ENCODE measurements around the gene CCDC97.

The CCDC97 gene

DNA sequence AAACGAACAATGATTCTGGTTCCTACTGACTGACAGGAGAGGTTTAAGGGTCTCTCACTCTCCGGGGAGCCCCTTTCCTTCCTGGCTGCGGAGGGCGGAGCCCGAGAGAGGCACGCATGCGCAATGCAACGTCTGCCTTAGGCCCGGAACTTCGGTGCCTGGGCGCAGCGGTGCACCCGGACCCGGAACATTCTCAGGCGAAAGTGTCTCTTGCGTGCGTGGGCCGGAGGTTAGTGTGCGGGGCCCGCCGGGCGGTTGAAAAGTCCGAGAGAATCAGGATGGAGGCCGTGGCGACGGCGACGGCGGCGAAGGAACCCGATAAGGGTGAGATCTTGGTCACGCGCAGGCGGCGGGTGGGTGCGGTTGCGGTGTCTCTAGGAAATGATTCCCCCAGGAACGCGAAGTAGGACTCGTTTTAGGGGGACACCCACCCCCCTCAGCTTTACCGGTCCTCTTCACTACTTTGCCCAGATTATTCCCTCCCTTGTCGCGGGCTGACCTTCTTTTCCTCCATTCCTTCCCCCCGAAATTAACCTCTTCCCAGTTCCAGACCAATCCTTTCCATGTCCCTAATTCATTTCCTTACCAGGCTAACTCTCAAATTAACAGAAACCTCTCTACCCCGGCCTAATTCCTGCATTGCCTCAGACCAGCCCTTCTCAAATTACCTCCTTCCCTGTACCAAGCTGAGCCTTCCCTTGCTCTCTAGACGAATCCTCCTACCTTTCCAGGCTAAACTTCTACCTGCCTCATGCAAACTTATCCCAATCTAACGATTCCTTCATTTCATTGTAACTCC lies at the start of gene CCDC97:
Gene CCDC97, plus strand, starts transcription at position 140 of the 799 bp plus-strand sequence. Its CDS starts 139 bp downstream, at position 279.
- H3K27me3 ChIP-seq (ENCODE audit: low read depth) = no peaks in the 10 kb centered on the region
- peak; percentile 80 to 91 for DNase-seq (ENCODE audit: low spot score in 2 of 2)
- no peaks in the 10 kb centered on the region for H3K9me3 ChIP-seq
- H3K36me3 ChIP-seq (replicated peaks) = peaks cover 52% of the 10 kb centered on the region
- H3K4me1 ChIP-seq = peaks cover 13% of the 10 kb centered on the region
- in situ Hi-C loops (cut with MboI; ENCODE audit: low sequenced_read_pairs) = no loop called here
- H3K4me3 ChIP-seq = peak within 1 kb of the TSS; percentile 82

DNA sequence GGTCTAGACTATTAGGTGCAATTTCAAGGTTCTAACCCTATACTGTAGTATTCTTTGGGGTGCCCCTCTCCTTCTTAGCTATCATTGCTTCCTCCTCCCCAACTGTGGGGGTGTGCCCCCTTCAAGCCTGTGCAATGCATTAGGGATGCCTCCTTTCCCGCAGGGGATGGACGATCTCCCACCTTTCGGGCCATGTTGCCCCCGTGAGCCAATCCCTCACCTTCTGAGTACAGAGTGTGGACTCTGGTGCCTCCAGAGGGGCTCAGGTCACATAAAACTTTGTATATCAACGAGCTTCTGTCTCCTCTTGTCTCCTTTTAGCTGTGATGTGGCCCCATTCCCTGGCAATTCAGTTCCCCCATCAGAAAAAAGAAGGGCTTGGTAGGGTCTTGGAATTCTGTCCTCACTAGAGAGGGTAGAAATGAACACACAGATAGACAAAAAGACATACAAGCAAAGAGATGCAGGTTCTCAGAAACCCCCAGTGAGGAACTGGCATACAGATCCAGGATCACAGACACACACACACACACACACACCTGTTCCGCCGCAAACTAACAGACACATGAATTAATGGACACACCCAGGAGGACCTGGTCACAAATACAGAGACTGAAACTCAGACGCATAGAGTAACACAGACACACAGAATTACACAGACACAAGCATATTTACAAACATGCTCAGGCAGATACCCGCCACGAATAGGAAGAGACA lies 48.3 kb upstream of the CCDC97 start:
- Histone ChIP-seq H3K4me3 (peak overlapping the region; percentile 45), H3K27me3 (ENCODE audit: low read depth) (no peaks in the 10 kb centered on the region), H3K36me3 (replicated peaks) (peaks cover 4% of the 10 kb centered on the region; the same call in 1 of the 2 replicates), H3K4me1 (peaks cover 6% of the 10 kb centered on the region), H3K9me3 (no peaks in the 10 kb centered on the region)
- in situ Hi-C loops (cut with MboI; ENCODE audit: low sequenced_read_pairs) = loop anchor here (5.0 to 10.0 kb wide), 2 partner anchors 59 to 287 kb away; no protein-coding TSS in a partner anchor
- no peak for DNase-seq (ENCODE audit: low spot score in 2 of 2)

DNA sequence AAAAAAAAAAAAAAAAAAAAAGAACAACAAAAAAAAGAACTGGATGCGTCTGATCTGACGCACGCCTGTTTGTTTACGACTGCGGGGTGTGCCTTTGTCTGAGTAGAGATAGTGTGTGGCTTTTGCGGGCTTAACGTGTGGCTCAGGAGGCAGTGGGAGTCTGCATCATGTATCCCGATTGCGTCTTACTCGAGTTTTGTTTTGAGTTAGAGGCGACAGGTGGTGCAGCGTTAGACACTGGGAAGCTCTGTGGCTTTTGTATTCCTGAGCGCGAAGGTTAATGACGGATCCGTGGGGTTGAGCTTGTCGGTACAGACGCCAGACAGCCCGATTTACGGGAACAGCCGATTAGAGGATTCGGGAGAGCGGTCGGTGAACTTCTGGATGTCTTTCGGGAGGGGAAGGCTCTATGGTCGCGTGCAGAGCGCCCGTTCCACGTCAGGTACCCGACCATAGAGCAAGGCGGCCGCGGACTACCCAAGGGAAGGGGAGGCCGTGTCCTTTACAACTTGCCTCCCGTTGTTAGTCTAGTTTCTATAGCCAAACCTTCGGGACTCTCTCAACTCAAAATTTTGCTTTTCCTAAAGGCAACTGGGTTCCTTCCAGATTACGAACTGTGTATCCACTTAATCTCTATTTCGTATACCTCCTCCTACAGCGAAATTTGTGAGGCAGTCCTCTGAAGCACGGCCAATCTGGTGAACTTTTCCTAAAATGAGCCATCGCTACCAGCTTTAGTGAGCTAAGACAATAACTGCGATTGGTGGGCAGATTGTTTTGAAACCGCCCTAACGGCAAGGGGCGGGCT lies 46.7 kb upstream of the CCDC97 start:
- peaks cover 13% of the 10 kb centered on the region for H3K4me1 ChIP-seq
- no peaks in the 10 kb centered on the region for H3K27me3 ChIP-seq (ENCODE audit: low read depth)
- peak overlapping the region; percentile 45 for H3K4me3 ChIP-seq
- in situ Hi-C loops (cut with MboI; ENCODE audit: low sequenced_read_pairs) = loop anchor here (5.0 to 10.0 kb wide), 2 partner anchors 61 to 288 kb away; no protein-coding TSS in a partner anchor
- peak; percentile 22 to 68 for DNase-seq (ENCODE audit: low spot score in 2 of 2)
- no peaks in the 10 kb centered on the region for H3K9me3 ChIP-seq
- H3K36me3 ChIP-seq (replicated peaks) = peaks cover 20% of the 10 kb centered on the region

DNA sequence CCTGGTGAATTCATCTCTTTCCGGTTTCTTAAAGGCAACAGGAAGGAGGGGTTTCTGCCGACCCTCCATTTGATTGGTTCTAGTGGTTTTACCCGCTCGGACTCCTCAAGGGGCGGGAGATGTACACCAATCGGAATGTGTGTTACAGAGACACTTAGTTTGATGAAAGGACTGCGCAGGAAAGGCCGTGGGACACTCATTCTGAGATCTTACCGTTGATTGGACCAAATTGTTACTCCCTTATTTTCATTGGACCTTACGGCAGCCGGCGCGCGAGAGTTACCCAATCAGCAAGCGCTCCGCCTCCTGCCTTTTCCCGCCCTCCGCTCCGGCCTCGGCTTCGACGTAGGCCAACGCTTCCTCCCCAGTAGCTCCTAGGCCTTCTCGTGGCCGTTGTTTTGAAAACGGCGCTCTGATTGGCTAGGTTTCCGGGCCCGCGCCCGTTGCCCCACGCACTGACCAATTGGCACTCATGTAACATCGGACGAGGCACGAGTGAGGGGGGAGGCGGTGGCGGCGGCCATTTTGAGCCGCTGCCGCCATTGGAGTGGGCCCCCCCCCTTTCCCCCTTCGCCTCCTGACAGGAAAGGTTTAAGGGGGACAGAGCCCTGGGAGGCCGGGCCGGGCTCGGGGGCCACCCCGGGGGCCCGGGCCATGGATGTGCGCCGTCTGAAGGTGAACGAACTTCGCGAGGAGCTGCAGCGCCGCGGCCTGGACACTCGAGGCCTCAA lies 46.0 kb upstream of the CCDC97 start, which contains the start of gene HNRNPUL1:
Gene HNRNPUL1, plus strand, starts transcription at position 523 of the 731 bp plus-strand sequence. Its CDS starts 132 bp downstream, at position 655.
- Histone ChIP-seq H3K4me1 (peaks cover 13% of the 10 kb centered on the region), H3K27me3 (ENCODE audit: low read depth) (no peaks in the 10 kb centered on the region), H3K9me3 (no peaks in the 10 kb centered on the region), H3K4me3 (peak within 1 kb of the TSS; percentile 97), H3K36me3 (replicated peaks) (peaks cover 28% of the 10 kb centered on the region)
- DNase-seq (ENCODE audit: low spot score in 2 of 2) = peak; percentile 98 to 99
- in situ Hi-C loops (cut with MboI; ENCODE audit: low sequenced_read_pairs) = loop anchor here (5.0 to 10.0 kb wide), 2 partner anchors 62 to 289 kb away; no protein-coding TSS in a partner anchor

DNA sequence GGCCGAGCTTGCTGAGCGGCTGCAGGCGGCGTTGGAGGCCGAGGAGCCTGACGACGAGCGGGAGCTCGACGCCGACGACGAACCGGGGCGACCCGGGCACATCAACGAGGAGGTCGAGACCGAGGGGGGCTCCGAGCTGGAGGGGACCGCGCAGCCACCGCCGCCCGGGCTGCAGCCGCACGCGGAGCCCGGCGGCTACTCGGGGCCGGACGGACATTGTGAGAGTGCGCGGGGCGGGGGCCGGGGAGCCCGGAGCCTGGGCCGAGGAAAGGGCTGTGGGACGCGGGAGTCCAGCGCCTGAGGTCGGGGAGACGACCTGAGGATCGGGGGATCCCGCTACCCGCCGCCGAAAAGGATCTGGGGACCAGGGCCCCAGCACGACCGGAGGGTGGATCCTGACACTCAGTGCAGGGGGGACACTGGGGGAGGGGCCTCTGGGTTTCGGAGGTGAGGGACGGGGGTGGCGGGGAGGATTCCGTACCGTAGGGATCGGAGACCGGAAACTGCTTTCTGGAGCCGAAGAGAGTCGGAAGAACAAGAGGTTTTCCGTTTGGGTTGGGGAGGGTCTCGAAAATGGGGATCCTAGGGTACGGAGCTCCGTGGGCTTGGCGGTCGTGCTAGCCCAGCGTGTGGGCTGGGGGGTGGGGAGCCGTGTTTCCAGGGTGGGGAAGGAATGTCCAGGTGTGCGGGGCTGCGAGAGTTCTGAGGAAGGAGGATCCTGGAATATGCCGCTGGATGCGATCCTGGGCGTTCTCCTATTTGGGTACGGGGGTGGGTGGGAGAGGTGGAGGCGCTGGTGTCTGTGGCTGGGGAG lies 45.2 kb upstream of the CCDC97 start:
- DNase-seq (ENCODE audit: low spot score in 2 of 2) = peak; percentile 38 to 71
- Histone ChIP-seq H3K4me1 (peaks cover 13% of the 10 kb centered on the region), H3K4me3 (peak overlapping the region; percentile 97), H3K36me3 (replicated peaks) (peaks cover 35% of the 10 kb centered on the region), H3K9me3 (no peaks in the 10 kb centered on the region), H3K27me3 (ENCODE audit: low read depth) (no peaks in the 10 kb centered on the region)
- in situ Hi-C loops (cut with MboI; ENCODE audit: low sequenced_read_pairs) = loop anchor here (5.0 to 10.0 kb wide), 2 partner anchors 62 to 290 kb away; no protein-coding TSS in a partner anchor

DNA sequence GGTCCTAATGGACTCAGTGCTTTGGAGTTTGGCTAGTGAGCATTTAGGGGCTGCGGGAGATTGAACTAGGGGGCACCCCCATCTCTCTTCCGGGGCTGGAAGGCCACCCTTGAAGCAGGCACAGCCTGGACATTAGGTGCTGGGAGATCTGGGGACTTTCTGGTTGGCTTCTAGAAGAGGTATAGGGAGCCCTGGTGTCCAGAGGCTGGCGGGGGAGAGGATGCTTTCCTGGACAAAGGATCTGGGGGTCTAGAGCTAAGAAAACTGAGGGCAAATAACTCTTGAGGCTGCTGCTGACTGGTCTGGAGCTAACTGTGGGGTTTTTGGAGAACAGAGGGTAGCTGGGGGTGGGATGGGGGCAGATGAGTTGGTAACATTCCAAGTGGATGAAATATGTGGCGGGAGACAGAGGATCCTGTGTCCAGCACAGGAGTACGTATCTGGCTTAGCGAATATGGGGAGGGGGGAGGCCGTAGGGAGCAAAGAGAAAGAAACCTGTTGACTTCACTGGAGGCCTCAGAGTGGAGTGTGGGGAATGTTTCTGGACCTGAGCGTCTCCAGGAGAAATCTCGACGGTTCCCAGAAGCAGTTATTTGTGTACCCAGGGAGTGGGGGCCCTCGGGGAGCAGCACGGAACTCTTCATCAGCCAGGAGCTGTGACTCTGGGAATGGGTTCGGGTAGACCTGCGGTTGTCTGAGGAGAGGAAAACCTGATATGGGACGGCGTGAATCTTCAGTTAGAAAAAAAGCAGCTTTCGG lies 44.4 kb upstream of the CCDC97 start:
- peaks cover 43% of the 10 kb centered on the region for H3K36me3 ChIP-seq (replicated peaks)
- peak overlapping the region; percentile 97 for H3K4me3 ChIP-seq
- in situ Hi-C loops (cut with MboI; ENCODE audit: low sequenced_read_pairs) = loop anchor here (10.0 kb wide), 1 partner anchor 291 kb away; no protein-coding TSS in a partner anchor
- no peaks in the 10 kb centered on the region for H3K9me3 ChIP-seq
- peak in 1 of 2 experiments; percentile 26 for DNase-seq (ENCODE audit: low spot score in 2 of 2)
- peaks cover 13% of the 10 kb centered on the region for H3K4me1 ChIP-seq
- H3K27me3 ChIP-seq (ENCODE audit: low read depth) = no peaks in the 10 kb centered on the region

DNA sequence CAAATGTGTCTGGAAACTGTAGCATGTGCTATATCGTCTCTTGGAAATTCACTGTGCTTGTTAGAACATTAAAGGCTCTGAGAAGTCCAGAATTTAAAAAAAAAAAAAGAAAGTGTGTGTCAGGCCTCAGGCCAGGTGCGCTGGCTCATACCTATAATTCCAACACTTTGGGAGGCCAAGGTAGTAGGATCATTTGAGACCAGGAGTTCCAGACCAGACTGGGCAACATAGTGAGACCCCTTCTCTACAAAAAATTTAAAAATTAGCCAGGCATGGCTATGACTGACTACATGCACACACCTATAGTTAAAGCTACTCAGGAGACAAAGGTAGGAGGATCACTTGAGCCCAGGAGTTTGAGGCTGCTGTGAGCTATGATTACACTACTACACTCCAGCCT lies 40.9 kb upstream of the CCDC97 start:
- H3K36me3 ChIP-seq (replicated peaks) = peaks cover 78% of the 10 kb centered on the region

DNA sequence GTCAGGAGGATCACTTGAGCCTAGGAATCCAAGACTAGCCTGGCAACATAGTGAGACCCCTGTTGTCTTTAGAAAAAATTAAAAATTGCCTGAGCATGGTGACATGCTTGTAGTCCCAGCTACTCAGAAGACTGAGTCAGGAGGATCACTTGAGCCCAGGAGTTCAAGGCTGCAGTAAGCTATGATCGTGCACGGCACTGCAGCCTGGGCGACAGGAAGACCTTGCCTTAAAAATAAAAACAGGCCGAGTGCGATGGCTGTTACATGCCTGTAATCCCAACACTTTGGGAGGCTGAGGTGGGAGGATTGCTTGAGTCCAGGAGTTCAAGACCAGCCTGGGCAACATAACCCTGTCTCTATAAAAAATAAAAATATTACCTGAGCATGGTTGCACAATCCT lies 40.4 kb upstream of the CCDC97 start:
- Histone ChIP-seq H3K4me3 (no peak overlapping the region), H3K36me3 (replicated peaks) (peaks cover 80% of the 10 kb centered on the region), H3K4me1 (peaks cover 9% of the 10 kb centered on the region), H3K9me3 (no peaks in the 10 kb centered on the region), H3K27me3 (ENCODE audit: low read depth) (no peaks in the 10 kb centered on the region)
- no peak for DNase-seq (ENCODE audit: low spot score in 2 of 2)
- in situ Hi-C loops (cut with MboI; ENCODE audit: low sequenced_read_pairs) = loop anchor here (10.0 kb wide), 1 partner anchor 295 kb away; no protein-coding TSS in a partner anchor

More for the DNA sequence above, 40.9 kb upstream of the CCDC97 start:
- H3K27me3 ChIP-seq (ENCODE audit: low read depth) = no peaks in the 10 kb centered on the region
- peaks cover 9% of the 10 kb centered on the region for H3K4me1 ChIP-seq
- DNase-seq (ENCODE audit: low spot score in 2 of 2) = no peak
- H3K4me3 ChIP-seq = no peak overlapping the region
- H3K9me3 ChIP-seq = no peaks in the 10 kb centered on the region
- in situ Hi-C loops (cut with MboI; ENCODE audit: low sequenced_read_pairs) = loop anchor here (10.0 kb wide), 1 partner anchor 294 kb away; no protein-coding TSS in a partner anchor

DNA sequence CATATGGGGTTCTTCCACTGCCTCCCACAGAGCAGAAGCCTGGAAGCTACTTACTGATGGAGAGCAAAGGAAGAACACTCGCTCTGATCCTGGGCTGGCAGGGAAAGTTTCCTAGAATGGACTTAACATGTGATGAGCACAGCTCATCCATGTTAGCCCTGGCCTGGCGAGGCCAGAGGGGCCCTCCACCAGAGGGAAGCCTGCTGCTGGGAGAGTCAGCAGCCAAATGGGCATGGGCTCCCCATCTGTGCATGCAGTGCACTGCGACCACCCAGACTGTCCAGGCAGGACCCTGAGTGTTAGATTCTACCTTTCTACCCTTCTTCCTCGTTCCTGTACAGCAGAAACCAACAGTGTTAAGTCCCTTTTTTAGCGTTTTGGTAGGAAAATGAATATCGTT lies 36.9 kb upstream of the CCDC97 start:
- H3K36me3 ChIP-seq (replicated peaks) = peaks cover 100% of the 10 kb centered on the region
- no peaks in the 10 kb centered on the region for H3K27me3 ChIP-seq (ENCODE audit: low read depth)
- H3K9me3 ChIP-seq = no peaks in the 10 kb centered on the region
- no peak overlapping the region for H3K4me3 ChIP-seq
- in situ Hi-C loops (cut with MboI; ENCODE audit: low sequenced_read_pairs) = no loop called here
- no peak for DNase-seq (ENCODE audit: low spot score in 2 of 2)
- no peaks in the 10 kb centered on the region for H3K4me1 ChIP-seq

DNA sequence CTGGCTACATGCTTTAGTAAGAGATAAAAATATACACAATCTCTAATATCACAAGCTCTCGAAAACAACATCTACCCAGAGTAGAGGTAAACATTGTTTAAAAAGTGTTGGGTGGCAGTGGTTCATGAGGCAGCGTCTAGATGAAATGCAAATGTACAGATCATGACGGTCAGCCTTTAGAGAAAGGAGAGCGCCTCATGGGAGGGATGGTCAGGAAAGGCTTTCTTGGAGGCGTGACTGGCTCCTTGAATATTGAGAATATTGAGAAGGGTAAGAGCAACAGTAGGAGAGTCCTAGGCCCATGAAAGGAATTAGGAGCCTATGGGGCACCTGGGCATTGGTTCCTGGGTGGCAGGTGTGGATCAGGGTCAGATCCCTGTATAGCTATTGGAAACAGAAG lies 35.2 kb upstream of the CCDC97 start:
- no peaks in the 10 kb centered on the region for H3K27me3 ChIP-seq (ENCODE audit: low read depth)
- no peak for DNase-seq (ENCODE audit: low spot score in 2 of 2)
- H3K36me3 ChIP-seq (replicated peaks) = peaks cover 100% of the 10 kb centered on the region
- no peaks in the 10 kb centered on the region for H3K9me3 ChIP-seq
- H3K4me3 ChIP-seq = no peak overlapping the region
- in situ Hi-C loops (cut with MboI; ENCODE audit: low sequenced_read_pairs) = no loop called here
- no peaks in the 10 kb centered on the region for H3K4me1 ChIP-seq

DNA sequence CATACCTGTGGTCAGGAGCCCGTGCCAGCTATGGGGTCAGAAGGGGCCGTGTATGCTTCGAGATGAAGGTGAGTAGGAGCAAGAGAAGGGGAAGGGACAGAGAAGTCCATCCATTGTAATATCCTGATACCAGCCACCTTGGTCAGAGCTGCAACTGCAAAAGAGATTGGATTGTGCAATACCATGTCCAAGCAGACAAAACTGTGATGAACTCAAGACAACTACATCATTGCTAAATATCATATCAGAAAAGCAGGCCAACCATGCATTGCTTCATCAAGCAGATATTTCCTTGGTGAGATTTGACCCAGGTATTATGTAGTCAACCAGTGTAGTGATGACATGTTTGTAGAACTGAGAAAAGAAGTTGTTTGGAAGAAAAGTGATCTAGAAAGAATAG lies 33.7 kb upstream of the CCDC97 start:
- Histone ChIP-seq H3K27me3 (ENCODE audit: low read depth) (no peaks in the 10 kb centered on the region), H3K36me3 (replicated peaks) (peaks cover 100% of the 10 kb centered on the region), H3K4me1 (no peaks in the 10 kb centered on the region), H3K9me3 (no peaks in the 10 kb centered on the region), H3K4me3 (no peak overlapping the region)
- in situ Hi-C loops (cut with MboI; ENCODE audit: low sequenced_read_pairs) = no loop called here
- no peak for DNase-seq (ENCODE audit: low spot score in 2 of 2)

All from HAP-1 (cell line).